NCI-H774 (cell line): ENCODE measurements around the gene ASXL1.
"Not testable (repeated sequence)": the region's sequence is repeated elsewhere in the genome, so short reads cannot be mapped to it uniquely, and the experiment has no call there.

Source experiments
- DNase-seq: peaks from one replicate; lab custom pipeline; 2025; lab: John Stamatoyannopoulos, UW

Gene ASXL1

GRCh38 chr20:32363492-32363891 lies 5.4 kb downstream of the ASXL1 start:
- DNase-seq = no peak

- DNase-seq = no peak
Observed at GRCh38 chr20:32364554-32365208, 6.5 kb downstream of the ASXL1 start.

- no peak for DNase-seq
Observed at GRCh38 chr20:32365564-32365963, 7.4 kb downstream of the ASXL1 start.

GRCh38 chr20:32366380-32366779 lies 8.2 kb downstream of the ASXL1 start:
- no peak for DNase-seq

GRCh38 chr20:32368323-32368722 lies 10.2 kb downstream of the ASXL1 start:
- DNase-seq = no peak

GRCh38 chr20:32368925-32369324 lies 10.8 kb downstream of the ASXL1 start:
- no peak for DNase-seq

- no peak for DNase-seq
Observed at GRCh38 chr20:32370897-32371296, 12.8 kb downstream of the ASXL1 start.

- no peak for DNase-seq
Observed at GRCh38 chr20:32378461-32378860, 20.3 kb downstream of the ASXL1 start.

GRCh38 chr20:32380037-32380436 lies 21.9 kb downstream of the ASXL1 start:
- not testable (repeated sequence) for DNase-seq

GRCh38 chr20:32380745-32381144 lies 22.6 kb downstream of the ASXL1 start:
- DNase-seq = no peak

- DNase-seq = no peak
Observed at GRCh38 chr20:32382102-32382950, 24.2 kb downstream of the ASXL1 start.

- not testable (repeated sequence) for DNase-seq
Observed at GRCh38 chr20:32383441-32383840, 25.3 kb downstream of the ASXL1 start.

GRCh38 chr20:32385541-32385940 lies 27.4 kb downstream of the ASXL1 start:
- DNase-seq = no peak

- DNase-seq = no peak
Observed at GRCh38 chr20:32386091-32386490, 28.0 kb downstream of the ASXL1 start.

GRCh38 chr20:32387252-32387651 lies 29.1 kb downstream of the ASXL1 start:
- DNase-seq = no peak

- DNase-seq = no peak
Observed at GRCh38 chr20:32391003-32391402, 32.9 kb downstream of the ASXL1 start.

GRCh38 chr20:32395066-32395465 lies 36.9 kb downstream of the ASXL1 start:
- DNase-seq = no peak

GRCh38 chr20:32396646-32397160 lies 38.6 kb downstream of the ASXL1 start:
- DNase-seq = no peak

- no peak for DNase-seq
Observed at GRCh38 chr20:32397567-32398084, 39.5 kb downstream of the ASXL1 start.

- no peak for DNase-seq
Observed at GRCh38 chr20:32400476-32400875, 42.3 kb downstream of the ASXL1 start.

GRCh38 chr20:32404017-32404416 lies 45.9 kb downstream of the ASXL1 start:
- DNase-seq = no peak

GRCh38 chr20:32406701-32407100 lies 48.6 kb downstream of the ASXL1 start:
- no peak for DNase-seq
